ENCODE data around the gene SCYGR4. TPM values are rescaled to one million over a fixed set of nuclear protein-coding genes. Genes with fewer than 3 reads are reported as not detected.
"Not testable (repeated sequence)": the region's sequence is repeated elsewhere in the genome, so short reads cannot be mapped to it uniquely, and the experiment has no call there.

Gene SCYGR4
- polyA plus RNA-seq, 12 donors = not detected

- no peak for DNase-seq
Observed at GRCh38 chr2:227665189-227665940, 48.1 kb downstream of the SCYGR4 start.

- DNase-seq = not testable (repeated sequence)
Observed at GRCh38 chr2:227666631-227667170, 49.4 kb downstream of the SCYGR4 start, which contains the start of gene SCYGR5. Gene SCYGR5 (plus strand): TSS chr2:227666804. CDS start chr2:227666804, 0 bp downstream.

Other genes with a start within 250 kb of the SCYGR4 start
- 10 to 100 TPM in 1 of 12 donors, under 1 TPM in 2, not detected in 9; 0.07 to 30.8 (median 0.11) TPM for gene TM4SF20, start 238.2 kb upstream of the SCYGR4 start, polyA plus RNA-seq (ENCODE audit: insufficient read length in 12 of 12)
- gene SCYGR1, start 229.5 kb upstream of the SCYGR4 start, polyA plus RNA-seq (ENCODE audit: insufficient read length in 12 of 12) = not detected
- 10 to 100 TPM in 11 of 12 donors, not detected in 1; 32.9 to 62.8 (median 52.1) TPM for gene AGFG1, start 145.3 kb upstream of the SCYGR4 start, polyA plus RNA-seq (ENCODE audit: insufficient read length in 12 of 12)
- gene SCYGR2, start 18.6 kb upstream of the SCYGR4 start, polyA plus RNA-seq (ENCODE audit: insufficient read length in 12 of 12) = not detected
- gene SCYGR3, start 2.7 kb upstream of the SCYGR4 start, polyA plus RNA-seq (ENCODE audit: insufficient read length in 12 of 12) = not detected
- gene SCYGR5, start 49.3 kb downstream of the SCYGR4 start, polyA plus RNA-seq (ENCODE audit: insufficient read length in 12 of 12) = not detected
- 10 to 100 TPM in 1 of 12 donors, 1 to 10 TPM in 2, under 1 TPM in 8, not detected in 1; 0.41 to 34.2 (median 0.82) TPM for gene SLC19A3, start 100.5 kb downstream of the SCYGR4 start, polyA plus RNA-seq (ENCODE audit: insufficient read length in 12 of 12)
- not detected for gene SCYGR6, start 107.3 kb downstream of the SCYGR4 start, polyA plus RNA-seq (ENCODE audit: insufficient read length in 12 of 12)
- not detected for gene SCYGR7, start 110.8 kb downstream of the SCYGR4 start, polyA plus RNA-seq (ENCODE audit: insufficient read length in 12 of 12)
- not detected for gene SCYGR8, start 128.4 kb downstream of the SCYGR4 start, polyA plus RNA-seq (ENCODE audit: insufficient read length in 12 of 12)
- gene CCL20, start 196.3 kb downstream of the SCYGR4 start, polyA plus RNA-seq (ENCODE audit: insufficient read length in 12 of 12) = 1 to 10 TPM in 7 of 12 donors, under 1 TPM in 3, not detected in 2; 0.30 to 5.3 (median 1.4) TPM